ENCODE results near the gene ST6GALNAC5.

DNA sequence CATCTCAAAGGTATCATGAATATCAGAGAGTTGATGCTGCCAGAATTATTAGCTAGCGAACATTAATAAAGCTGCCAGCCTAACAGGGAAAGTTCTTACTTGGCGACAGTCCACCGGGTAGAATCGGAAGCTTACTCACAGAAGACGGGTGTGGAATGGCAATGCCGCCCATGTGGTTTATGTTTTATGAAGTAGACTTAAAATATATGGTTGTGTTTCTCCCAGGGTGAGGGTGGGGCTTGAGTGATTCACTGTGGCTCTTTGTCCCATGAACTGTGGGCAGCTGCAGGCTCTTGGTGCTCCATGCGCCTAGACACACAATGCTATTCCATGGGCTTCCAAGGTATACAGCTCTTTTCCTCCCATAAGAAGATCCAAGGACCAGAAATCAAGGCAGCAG, 189.2 kb downstream of the ST6GALNAC5 start:
- TF ChIP-seq, protein P1, sequence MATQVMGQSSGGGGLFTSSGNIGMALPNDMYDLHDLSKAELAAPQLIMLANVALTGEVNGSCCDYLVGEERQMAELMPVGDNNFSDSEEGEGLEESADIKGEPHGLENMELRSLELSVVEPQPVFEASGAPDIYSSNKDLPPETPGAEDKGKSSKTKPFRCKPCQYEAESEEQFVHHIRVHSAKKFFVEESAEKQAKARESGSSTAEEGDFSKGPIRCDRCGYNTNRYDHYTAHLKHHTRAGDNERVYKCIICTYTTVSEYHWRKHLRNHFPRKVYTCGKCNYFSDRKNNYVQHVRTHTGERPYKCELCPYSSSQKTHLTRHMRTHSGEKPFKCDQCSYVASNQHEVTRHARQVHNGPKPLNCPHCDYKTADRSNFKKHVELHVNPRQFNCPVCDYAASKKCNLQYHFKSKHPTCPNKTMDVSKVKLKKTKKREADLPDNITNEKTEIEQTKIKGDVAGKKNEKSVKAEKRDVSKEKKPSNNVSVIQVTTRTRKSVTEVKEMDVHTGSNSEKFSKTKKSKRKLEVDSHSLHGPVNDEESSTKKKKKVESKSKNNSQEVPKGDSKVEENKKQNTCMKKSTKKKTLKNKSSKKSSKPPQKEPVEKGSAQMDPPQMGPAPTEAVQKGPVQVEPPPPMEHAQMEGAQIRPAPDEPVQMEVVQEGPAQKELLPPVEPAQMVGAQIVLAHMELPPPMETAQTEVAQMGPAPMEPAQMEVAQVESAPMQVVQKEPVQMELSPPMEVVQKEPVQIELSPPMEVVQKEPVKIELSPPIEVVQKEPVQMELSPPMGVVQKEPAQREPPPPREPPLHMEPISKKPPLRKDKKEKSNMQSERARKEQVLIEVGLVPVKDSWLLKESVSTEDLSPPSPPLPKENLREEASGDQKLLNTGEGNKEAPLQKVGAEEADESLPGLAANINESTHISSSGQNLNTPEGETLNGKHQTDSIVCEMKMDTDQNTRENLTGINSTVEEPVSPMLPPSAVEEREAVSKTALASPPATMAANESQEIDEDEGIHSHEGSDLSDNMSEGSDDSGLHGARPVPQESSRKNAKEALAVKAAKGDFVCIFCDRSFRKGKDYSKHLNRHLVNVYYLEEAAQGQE (IDR thresholded peaks at IDR 0.05; ENCODE audit: low read depth), result no peak
- no peak for TF ChIP-seq RAD21 (IDR thresholded peaks at IDR 0.05; ENCODE audit: low read depth)
- TF ChIP-seq EP300 (IDR thresholded peaks at IDR 0.05; ENCODE audit: borderline replicate concordance), result no peak
- TF ChIP-seq YY1 (IDR thresholded peaks at IDR 0.05; ENCODE audit: low read depth), result no peak
- no peak for TF ChIP-seq TEAD4 (IDR thresholded peaks at IDR 0.05)
- TF ChIP-seq CREB1 (IDR thresholded peaks at IDR 0.05; ENCODE audit: low read depth), result no peak
- no peak for TF ChIP-seq TAF1 (IDR thresholded peaks at IDR 0.05; ENCODE audit: low read depth)
- no peak for TF ChIP-seq ZBTB7A (IDR thresholded peaks at IDR 0.05; ENCODE audit: low read depth)

All from Ishikawa (cell line).